PC-9 (cell line): Measurements from ENCODE around the gene SLC4A11.

Experiments
- EZH2 ChIP-seq: fragments of 200-600 bp; sonication (generic); IDR thresholded peaks from 2 replicates; pipeline ENCODE4 v1.8.0; 2017; ENCODE audit warnings: antibody characterized with exemption, low read depth
- TF ChIP-seq, protein P1 (sequence below): fragments of 200-600 bp; sonication (generic); conservative IDR thresholded peaks from 2 replicates; pipeline ENCODE4 v1.6.1; 2017; ENCODE audit warnings: mixed run types, antibody characterized with exemption, mild to moderate bottlenecking, moderate library complexity

DNA sequence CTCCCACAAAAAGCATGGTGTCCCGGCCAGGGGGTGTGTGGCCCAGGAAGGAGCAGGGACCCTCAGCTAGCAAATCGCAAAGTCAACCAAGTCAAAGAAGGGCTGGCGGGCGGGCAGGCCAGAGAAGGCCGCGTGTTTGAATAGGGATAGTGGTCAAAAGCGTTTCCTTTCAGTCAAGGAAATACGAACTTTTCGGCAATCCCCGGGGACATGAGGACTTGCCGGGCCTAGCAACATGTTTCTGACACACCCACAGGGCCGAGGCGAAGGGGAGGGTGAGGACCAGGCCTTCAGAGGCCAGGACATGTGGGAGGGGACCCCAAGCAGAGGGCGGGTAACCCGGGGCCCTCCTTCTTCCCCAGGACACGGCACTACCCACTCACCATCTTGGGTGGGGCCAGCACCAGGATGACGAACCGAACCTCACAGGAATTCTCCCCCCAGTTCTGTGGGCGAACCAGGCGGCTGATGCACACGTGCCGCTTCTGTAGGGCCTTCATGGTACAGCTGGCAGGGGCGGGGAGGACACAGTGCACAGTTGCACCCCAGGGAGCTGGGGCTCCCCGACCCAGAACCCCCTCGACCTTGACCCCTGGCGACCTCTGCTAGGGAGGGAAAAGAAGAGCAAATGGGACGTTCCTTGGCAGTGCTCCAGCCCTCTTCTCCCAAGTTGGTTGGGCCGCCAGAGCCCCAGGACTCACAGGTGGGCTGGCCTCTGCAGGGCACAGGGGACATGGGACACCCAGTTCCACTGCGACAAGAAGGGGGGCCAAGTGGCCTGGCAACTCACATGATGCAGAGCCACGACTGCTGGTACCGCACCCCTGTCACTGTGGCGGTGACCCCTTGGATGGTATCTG lies 5.6 kb downstream of the SLC4A11 start:
- TF ChIP-seq EZH2, result no peak
- TF ChIP-seq, protein P1, sequence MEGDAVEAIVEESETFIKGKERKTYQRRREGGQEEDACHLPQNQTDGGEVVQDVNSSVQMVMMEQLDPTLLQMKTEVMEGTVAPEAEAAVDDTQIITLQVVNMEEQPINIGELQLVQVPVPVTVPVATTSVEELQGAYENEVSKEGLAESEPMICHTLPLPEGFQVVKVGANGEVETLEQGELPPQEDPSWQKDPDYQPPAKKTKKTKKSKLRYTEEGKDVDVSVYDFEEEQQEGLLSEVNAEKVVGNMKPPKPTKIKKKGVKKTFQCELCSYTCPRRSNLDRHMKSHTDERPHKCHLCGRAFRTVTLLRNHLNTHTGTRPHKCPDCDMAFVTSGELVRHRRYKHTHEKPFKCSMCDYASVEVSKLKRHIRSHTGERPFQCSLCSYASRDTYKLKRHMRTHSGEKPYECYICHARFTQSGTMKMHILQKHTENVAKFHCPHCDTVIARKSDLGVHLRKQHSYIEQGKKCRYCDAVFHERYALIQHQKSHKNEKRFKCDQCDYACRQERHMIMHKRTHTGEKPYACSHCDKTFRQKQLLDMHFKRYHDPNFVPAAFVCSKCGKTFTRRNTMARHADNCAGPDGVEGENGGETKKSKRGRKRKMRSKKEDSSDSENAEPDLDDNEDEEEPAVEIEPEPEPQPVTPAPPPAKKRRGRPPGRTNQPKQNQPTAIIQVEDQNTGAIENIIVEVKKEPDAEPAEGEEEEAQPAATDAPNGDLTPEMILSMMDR, result no peak
